ENCODE results near the gene MRTFA. TPM values are rescaled to one million over a fixed set of nuclear protein-coding genes. Genes with fewer than 3 reads are reported as not detected.

MRTFA gene
- total RNA-seq, 4 donors from 2014 or later, result 32.6 to 173 (median 76.1) TPM

GRCh38 chr22:40668611-40669411 lies 32.3 kb upstream of the MRTFA start:
- no peaks in the 10 kb centered on the region for H3K36me3 ChIP-seq
- no peak overlapping the region for H3K4me3 ChIP-seq
- no peak for DNase-seq
- TF ChIP-seq CTCF (IDR thresholded peaks at IDR 0.05), result no peak
- TF ChIP-seq POLR2A (IDR thresholded peaks at IDR 0.05), result no peak
- peaks cover 5 to 9% of the 10 kb centered on the region in 2 donors for H3K4me1 ChIP-seq
- H3K27me3 ChIP-seq, result no peaks in the 10 kb centered on the region
- H3K9me3 ChIP-seq, result no peaks in the 10 kb centered on the region
- intact Hi-C loops (cut with DNase I; ENCODE audit: low total_unique reads), result no loop called here
- H3K27ac ChIP-seq, result no peak overlapping the region

- peak; percentile 69 to 73 for DNase-seq
- intact Hi-C loops (cut with DNase I; ENCODE audit: low total_unique reads), result no loop called here
- Histone ChIP-seq H3K4me3 (no peak overlapping the region), H3K9me3 (no peaks in the 10 kb centered on the region), H3K4me1 (peaks cover 5 to 9% of the 10 kb centered on the region in 2 donors), H3K27ac (peak overlapping the region; percentile 84 to 86), H3K27me3 (no peaks in the 10 kb centered on the region), H3K36me3 (no peaks in the 10 kb centered on the region)
- TF ChIP-seq CTCF (IDR thresholded peaks at IDR 0.05) (no peak), POLR2A (IDR thresholded peaks at IDR 0.05) (no peak)
These were observed 29.8 kb upstream of the MRTFA start for GRCh38 chr22:40666151-40666848.

- Histone ChIP-seq H3K27me3 (no peaks in the 10 kb centered on the region), H3K27ac (peak overlapping the region; percentile 84 to 86), H3K4me1 (peaks cover 5 to 9% of the 10 kb centered on the region in 2 donors), H3K9me3 (no peaks in the 10 kb centered on the region), H3K36me3 (no peaks in the 10 kb centered on the region), H3K4me3 (no peak overlapping the region)
- intact Hi-C loops (cut with DNase I; ENCODE audit: low total_unique reads), result no loop called here
- DNase-seq, result peak; percentile 62 to 73
- TF ChIP-seq CTCF (IDR thresholded peaks at IDR 0.05) (no peak), POLR2A (IDR thresholded peaks at IDR 0.05) (no peak)
These were observed 28.8 kb upstream of the MRTFA start for GRCh38 chr22:40665312-40665711.

- H3K27ac ChIP-seq, result no peak overlapping the region
- no peaks in the 10 kb centered on the region for H3K9me3 ChIP-seq
- intact Hi-C loops (cut with DNase I; ENCODE audit: low total_unique reads), result no loop called here
- peaks cover 2 to 9% of the 10 kb centered on the region in 2 donors for H3K4me1 ChIP-seq
- TF ChIP-seq CTCF (IDR thresholded peaks at IDR 0.05) (no peak), POLR2A (IDR thresholded peaks at IDR 0.05) (no peak)
- no peak overlapping the region for H3K4me3 ChIP-seq
- no peaks in the 10 kb centered on the region for H3K27me3 ChIP-seq
- H3K36me3 ChIP-seq, result no peaks in the 10 kb centered on the region
- DNase-seq, result no peak
These were observed 25.2 kb upstream of the MRTFA start for GRCh38 chr22:40661671-40662070.

GRCh38 chr22:40660730-40661129 lies 24.2 kb upstream of the MRTFA start:
- Histone ChIP-seq H3K9me3 (no peaks in the 10 kb centered on the region), H3K27me3 (no peaks in the 10 kb centered on the region), H3K36me3 (no peaks in the 10 kb centered on the region), H3K4me3 (no peak overlapping the region), H3K27ac (no peak overlapping the region), H3K4me1 (peaks cover 0 to 9% of the 10 kb centered on the region in 2 donors)
- intact Hi-C loops (cut with DNase I; ENCODE audit: low total_unique reads), result no loop called here
- TF ChIP-seq CTCF (IDR thresholded peaks at IDR 0.05), result no peak
- TF ChIP-seq POLR2A (IDR thresholded peaks at IDR 0.05), result no peak
- DNase-seq, result no peak

All from uterus (tissue), 4 donors.